Thyroid gland (tissue), 4 donors: ENCODE measurements around the gene FZR1.

ENCODE experiments used
- CTCF ChIP-seq, 6 experiments: fragments of 200-600 bp in 3 of 6; fragments of 450-650 bp in 3 of 6; sonication (generic) in 3 of 6; IDR thresholded peaks; one replicate each; pipeline ENCODE4 v1.5.1; 2016 to 2019; ENCODE audit warnings: antibody characterized with exemption in 6 of 6, mild to moderate bottlenecking in 2 of 6, inconsistent platforms in 1 of 6, moderate library complexity in 1 of 6
- POLR2A ChIP-seq, 2 donors: fragments of 450-650 bp; IDR thresholded peaks; one replicate each; pipeline ENCODE4 v1.6.1; 2017; ENCODE audit warnings: antibody characterized with exemption in 2 of 2, mild to moderate bottlenecking in 2 of 2, moderate library complexity in 1 of 2

GRCh38 chr19:3577723-3578344 lies 71.7 kb downstream of the FZR1 start:
- TF ChIP-seq POLR2A (IDR thresholded peaks at IDR 0.05) (no peak), CTCF (IDR thresholded peaks at IDR 0.05) (no peak)
